ENCODE results near the gene GATAD1. TPM values are rescaled to one million over a fixed set of nuclear protein-coding genes. Genes with fewer than 3 reads are reported as not detected.
"Not testable (repeated sequence)": the region's sequence is repeated elsewhere in the genome, so short reads cannot be mapped to it uniquely, and the experiment has no call there.

Gene GATAD1
- total RNA-seq (10 to 100 TPM; 34.3 to 48.7 TPM), polyA plus RNA-seq (10 to 100 TPM; 14.3 to 49.5 TPM)
- long read RNA-seq, donor 1, partial matches to known transcripts: 2 of 10 reads
- long read RNA-seq, donor 1, other reads (novel, unspliced or antisense): 5 of 10 reads
- long read RNA-seq, donor 2, transcript GATAD1-201 (5 exons, 3,962 nt): major isoform, 6 of 17 reads
- long read RNA-seq, donor 2, partial matches to known transcripts: 3 of 17 reads
- long read RNA-seq, donor 2, other reads (novel, unspliced or antisense): 4 of 17 reads

GRCh38 chr7:92447345-92448204 is at the start of gene GATAD1:
Gene GATAD1, plus strand, starts transcription at chr7:92447482. Its CDS starts 248 bp downstream, at chr7:92447730.
- H3K4me3 ChIP-seq (ENCODE audit: low read length in 2 of 2): peak within 1 kb of the TSS; percentile 66 to 98
- no peaks in the 10 kb centered on the region for H3K27me3 ChIP-seq (ENCODE audit: control insufficient read depth in 1 of 2, insufficient read depth in 2 of 2, low read length in 1 of 2)
- peak; percentile 99 for ATAC-seq (ENCODE audit: low FRiP score)
- H3K36me3 ChIP-seq (ENCODE audit: control insufficient read depth in 1 of 2, insufficient read depth in 2 of 2, low read length in 1 of 2): peaks cover 0 to 2% of the 10 kb centered on the region in 2 donors
- WGBS, 2 donors: 0 to 1% methylated on average over 61 to 87 of the region's 87 CpGs
- peak; percentile 94 to 96 for DNase-seq
- intact Hi-C loops (cut with DNase I): loop anchor here (2.0 to 10.0 kb wide), 4 partner anchors 23 to 313 kb away; partner anchors contain the start of genes LRRD1 (in 2 of the 2) and CYP51A1 (in 1 of the 2)
- no peaks in the 10 kb centered on the region for H3K4me1 ChIP-seq (ENCODE audit: control insufficient read depth in 1 of 2, insufficient read depth in 2 of 2, low read length in 2 of 2)
- no peaks in the 10 kb centered on the region for H3K9me3 ChIP-seq (ENCODE audit: control insufficient read depth, low read length)
- H3K27ac ChIP-seq (ENCODE audit: low read depth in 1 of 2, low read length in 2 of 2): peak within 1 kb of the TSS; percentile 84 to 88

- ATAC-seq (ENCODE audit: low FRiP score) (no peak), DNase-seq (no peak)
- Histone ChIP-seq H3K4me1 (ENCODE audit: control insufficient read depth in 1 of 2, insufficient read depth in 2 of 2, low read length in 2 of 2) (no peaks in the 10 kb centered on the region), H3K36me3 (ENCODE audit: control insufficient read depth in 1 of 2, insufficient read depth in 2 of 2, low read length in 1 of 2) (peaks cover 0 to 9% of the 10 kb centered on the region in 2 donors), H3K9me3 (ENCODE audit: control insufficient read depth, low read length) (no peaks in the 10 kb centered on the region), H3K27ac (ENCODE audit: low read depth in 1 of 2, low read length in 2 of 2) (no peak overlapping the region), H3K4me3 (ENCODE audit: low read length in 2 of 2) (no peak overlapping the region), H3K27me3 (ENCODE audit: control insufficient read depth in 1 of 2, insufficient read depth in 2 of 2, low read length in 1 of 2) (no peaks in the 10 kb centered on the region)
- whole genome bisulfite sequencing, 2 donors: 92% methylated on average over 6 of the region's 6 CpGs
- intact Hi-C loops (cut with DNase I): no loop called here
Observed at GRCh38 chr7:92397542-92397941, 49.7 kb upstream of the GATAD1 start.

- intact Hi-C loops (cut with DNase I): no loop called here
- Histone ChIP-seq H3K27me3 (ENCODE audit: control insufficient read depth in 1 of 2, insufficient read depth in 2 of 2, low read length in 1 of 2) (no peaks in the 10 kb centered on the region), H3K4me1 (ENCODE audit: control insufficient read depth in 1 of 2, insufficient read depth in 2 of 2, low read length in 2 of 2) (no peaks in the 10 kb centered on the region), H3K27ac (ENCODE audit: low read depth in 1 of 2, low read length in 2 of 2) (no peak overlapping the region), H3K4me3 (ENCODE audit: low read length in 2 of 2) (no peak overlapping the region), H3K9me3 (ENCODE audit: control insufficient read depth, low read length) (no peaks in the 10 kb centered on the region), H3K36me3 (ENCODE audit: control insufficient read depth in 1 of 2, insufficient read depth in 2 of 2, low read length in 1 of 2) (peaks cover 4 to 11% of the 10 kb centered on the region in 2 donors)
- 95% methylated on average over 2 of the region's 2 CpGs for WGBS, 2 donors
- DNase-seq (no peak), ATAC-seq (ENCODE audit: low FRiP score) (no peak)
Observed at GRCh38 chr7:92400013-92400412, 47.3 kb upstream of the GATAD1 start.

- H3K27ac ChIP-seq (ENCODE audit: low read depth in 1 of 2, low read length in 2 of 2): no peak overlapping the region
- 56 to 64% methylated on average over 4 of the region's 4 CpGs for WGBS, 2 donors
- H3K9me3 ChIP-seq (ENCODE audit: control insufficient read depth, low read length): no peaks in the 10 kb centered on the region
- no peak for DNase-seq
- no peaks in the 10 kb centered on the region for H3K4me1 ChIP-seq (ENCODE audit: control insufficient read depth in 1 of 2, insufficient read depth in 2 of 2, low read length in 2 of 2)
- intact Hi-C loops (cut with DNase I): no loop called here
- no peaks in the 10 kb centered on the region for H3K27me3 ChIP-seq (ENCODE audit: control insufficient read depth in 1 of 2, insufficient read depth in 2 of 2, low read length in 1 of 2)
- ATAC-seq (ENCODE audit: low FRiP score): no peak
- H3K4me3 ChIP-seq (ENCODE audit: low read length in 2 of 2): no peak overlapping the region
- peaks cover 4 to 8% of the 10 kb centered on the region in 2 donors for H3K36me3 ChIP-seq (ENCODE audit: control insufficient read depth in 1 of 2, insufficient read depth in 2 of 2, low read length in 1 of 2)
Observed at GRCh38 chr7:92402920-92403759, 44.1 kb upstream of the GATAD1 start.

- peaks cover 3 to 4% of the 10 kb centered on the region in 2 donors for H3K36me3 ChIP-seq (ENCODE audit: control insufficient read depth in 1 of 2, insufficient read depth in 2 of 2, low read length in 1 of 2)
- H3K27me3 ChIP-seq (ENCODE audit: control insufficient read depth in 1 of 2, insufficient read depth in 2 of 2, low read length in 1 of 2): no peaks in the 10 kb centered on the region
- DNase-seq (no peak), ATAC-seq (ENCODE audit: low FRiP score) (no peak)
- intact Hi-C loops (cut with DNase I): no loop called here
- H3K4me3 ChIP-seq (ENCODE audit: low read length in 2 of 2): no peak overlapping the region
- H3K27ac ChIP-seq (ENCODE audit: low read depth in 1 of 2, low read length in 2 of 2): no peak overlapping the region
- H3K9me3 ChIP-seq (ENCODE audit: control insufficient read depth, low read length): no peaks in the 10 kb centered on the region
- WGBS, 2 donors: 90 to 95% methylated on average over 6 of the region's 6 CpGs
- no peaks in the 10 kb centered on the region for H3K4me1 ChIP-seq (ENCODE audit: control insufficient read depth in 1 of 2, insufficient read depth in 2 of 2, low read length in 2 of 2)
Observed at GRCh38 chr7:92403760-92404074, 43.6 kb upstream of the GATAD1 start.

- Histone ChIP-seq H3K27me3 (ENCODE audit: control insufficient read depth in 1 of 2, insufficient read depth in 2 of 2, low read length in 1 of 2) (no peaks in the 10 kb centered on the region), H3K4me3 (ENCODE audit: low read length in 2 of 2) (no peak overlapping the region), H3K4me1 (ENCODE audit: control insufficient read depth in 1 of 2, insufficient read depth in 2 of 2, low read length in 2 of 2) (no peaks in the 10 kb centered on the region), H3K9me3 (ENCODE audit: control insufficient read depth, low read length) (no peaks in the 10 kb centered on the region), H3K36me3 (ENCODE audit: control insufficient read depth in 1 of 2, insufficient read depth in 2 of 2, low read length in 1 of 2) (peaks cover 2 to 4% of the 10 kb centered on the region in 2 donors), H3K27ac (ENCODE audit: low read depth in 1 of 2, low read length in 2 of 2) (no peak overlapping the region)
- ATAC-seq (ENCODE audit: low FRiP score) (no peak), DNase-seq (no peak)
- 81 to 82% methylated on average over 6 of the region's 6 CpGs for WGBS, 2 donors
- intact Hi-C loops (cut with DNase I): no loop called here
Observed at GRCh38 chr7:92404170-92404614, 43.1 kb upstream of the GATAD1 start.

GRCh38 chr7:92409357-92409756 is 37.9 kb upstream of the GATAD1 start:
- Histone ChIP-seq H3K4me1 (ENCODE audit: control insufficient read depth in 1 of 2, insufficient read depth in 2 of 2, low read length in 2 of 2) (no peaks in the 10 kb centered on the region), H3K9me3 (ENCODE audit: control insufficient read depth, low read length) (no peaks in the 10 kb centered on the region), H3K27me3 (ENCODE audit: control insufficient read depth in 1 of 2, insufficient read depth in 2 of 2, low read length in 1 of 2) (no peaks in the 10 kb centered on the region), H3K4me3 (ENCODE audit: low read length in 2 of 2) (no peak overlapping the region), H3K36me3 (ENCODE audit: control insufficient read depth in 1 of 2, insufficient read depth in 2 of 2, low read length in 1 of 2) (no peaks in the 10 kb centered on the region), H3K27ac (ENCODE audit: low read depth in 1 of 2, low read length in 2 of 2) (no peak overlapping the region)
- intact Hi-C loops (cut with DNase I): no loop called here
- ATAC-seq (ENCODE audit: low FRiP score): no peak
- WGBS, 2 donors: 98 to 100% methylated on average over 1 of the region's 1 CpG
- DNase-seq: no peak

GRCh38 chr7:92410162-92410561 is 37.1 kb upstream of the GATAD1 start:
- ATAC-seq (ENCODE audit: low FRiP score); intact Hi-C loops (cut with DNase I): not testable (repeated sequence)

More at GRCh38 chr7:92410162-92410561, 37.1 kb upstream of the GATAD1 start:
- H3K36me3 ChIP-seq (ENCODE audit: control insufficient read depth in 1 of 2, insufficient read depth in 2 of 2, low read length in 1 of 2); H3K4me3 ChIP-seq (ENCODE audit: low read length in 2 of 2); H3K27ac ChIP-seq (ENCODE audit: low read depth in 1 of 2, low read length in 2 of 2); H3K27me3 ChIP-seq (ENCODE audit: control insufficient read depth in 1 of 2, insufficient read depth in 2 of 2, low read length in 1 of 2); H3K9me3 ChIP-seq (ENCODE audit: control insufficient read depth, low read length); H3K4me1 ChIP-seq (ENCODE audit: control insufficient read depth in 1 of 2, insufficient read depth in 2 of 2, low read length in 2 of 2); DNase-seq: not testable (repeated sequence)
- 84 to 96% methylated on average over 5 to 6 of the region's 6 CpGs for WGBS, 2 donors
